ENCODE data around the gene COL25A1. TPM values are rescaled to one million over a fixed set of nuclear protein-coding genes. Genes with fewer than 3 reads are reported as not detected.

COL25A1 gene
- total RNA-seq, 1 experiment from 2014 or later = not detected

GRCh38 chr4:108763226-108763593, 539.2 kb downstream of the COL25A1 start:
- CTCF ChIA-PET = no interaction called here
- H3K27ac Mint-ChIP-seq (ENCODE audit: unreplicated experiment) = no peak overlapping the region
- no TSS peak for BruUV-seq (replicated peaks)

GRCh38 chr4:108762559-108763225, 539.8 kb downstream of the COL25A1 start, which contains the start of gene ETNPPL:
ETNPPL (minus strand) TSS chr4:108763053; CDS start chr4:108762898, 155 bp downstream.
- Mint-ChIP-seq H3K4me3 (ENCODE audit: low read depth, unreplicated experiment) (peak within 1 kb of the TSS; percentile 75), H3K27me3 (ENCODE audit: unreplicated experiment) (no peaks in the 10 kb centered on the region), H3K27ac (ENCODE audit: unreplicated experiment) (no peak within 1 kb of the TSS), H3K4me1 (ENCODE audit: low read depth, unreplicated experiment) (peaks cover 8% of the 10 kb centered on the region), H3K9me3 (ENCODE audit: low read depth, unreplicated experiment) (no peaks in the 10 kb centered on the region), H3K36me3 (ENCODE audit: insufficient read depth, unreplicated experiment) (peaks cover 14% of the 10 kb centered on the region)
- DNase-seq = peak; percentile 44
- TF ChIP-seq CTCF (IDR thresholded peaks at IDR 0.05; ENCODE audit: unreplicated experiment) = no peak
- CTCF ChIA-PET = no interaction called here
- BruUV-seq (replicated peaks) = no TSS peak
- intact Hi-C loops (cut with micrococcal nuclease; ENCODE audit: unreplicated experiment) = no loop called here

More at GRCh38 chr4:108763226-108763593, 539.2 kb downstream of the COL25A1 start:
- Mint-ChIP-seq H3K36me3 (ENCODE audit: insufficient read depth, unreplicated experiment) (peaks cover 14% of the 10 kb centered on the region), H3K27me3 (ENCODE audit: unreplicated experiment) (no peaks in the 10 kb centered on the region), H3K9me3 (ENCODE audit: low read depth, unreplicated experiment) (no peaks in the 10 kb centered on the region), H3K4me3 (ENCODE audit: low read depth, unreplicated experiment) (peak overlapping the region; percentile 75), H3K4me1 (ENCODE audit: low read depth, unreplicated experiment) (peaks cover 8% of the 10 kb centered on the region)
- TF ChIP-seq CTCF (IDR thresholded peaks at IDR 0.05; ENCODE audit: unreplicated experiment) = no peak
- intact Hi-C loops (cut with micrococcal nuclease; ENCODE audit: unreplicated experiment) = no loop called here
- no peak for DNase-seq

Other genes starting within 250 kb of the COL25A1 start
- gene SEC24B, start 131.2 kb upstream of the COL25A1 start, total RNA-seq (2022) = 20.4 and 21.5 TPM in 2 replicates